GM19025 (cell line): Measurements from ENCODE around the gene PLEKHA1.
A peak's percentile ranks its signal among the peaks of the same experiment; 100 is the strongest.

ENCODE experiments used
- ATAC-seq: cut with Tn5 transposase; IDR thresholded peaks from one replicate; pipeline ENCODE4 v1.9.1; 2021; ENCODE audit warnings: mild to moderate bottlenecking, low read depth, moderate library complexity; ENCODE audit not compliant: unreplicated experiment

PLEKHA1 gene

GRCh38 chr10:122374237-122374858 is at the start of gene PLEKHA1:
TSS of gene PLEKHA1 (plus strand) at chr10:122374708. CDS start at chr10:122393201, 18,493 bp downstream.
- ATAC-seq = peak; percentile 93

DNA sequence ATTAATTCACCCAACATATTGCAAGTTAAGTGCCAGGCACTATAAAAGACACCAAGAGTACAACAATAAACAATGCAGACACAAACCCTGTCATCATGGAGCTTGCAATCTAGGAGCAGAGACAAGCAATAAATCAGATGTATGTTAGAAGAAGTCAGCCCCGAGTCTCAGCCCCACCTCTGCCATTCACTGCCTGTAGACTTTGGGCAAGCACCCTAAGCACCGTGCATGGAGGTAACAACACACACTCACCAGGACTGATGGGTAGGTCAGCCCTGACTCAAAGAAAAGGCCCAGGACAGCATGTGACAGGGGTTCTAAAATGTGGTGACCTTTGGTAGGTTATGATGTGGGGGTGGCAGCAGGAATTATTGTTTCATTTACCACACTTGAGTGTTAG is 49.3 kb upstream of the PLEKHA1 start:
- no peak for ATAC-seq

DNA sequence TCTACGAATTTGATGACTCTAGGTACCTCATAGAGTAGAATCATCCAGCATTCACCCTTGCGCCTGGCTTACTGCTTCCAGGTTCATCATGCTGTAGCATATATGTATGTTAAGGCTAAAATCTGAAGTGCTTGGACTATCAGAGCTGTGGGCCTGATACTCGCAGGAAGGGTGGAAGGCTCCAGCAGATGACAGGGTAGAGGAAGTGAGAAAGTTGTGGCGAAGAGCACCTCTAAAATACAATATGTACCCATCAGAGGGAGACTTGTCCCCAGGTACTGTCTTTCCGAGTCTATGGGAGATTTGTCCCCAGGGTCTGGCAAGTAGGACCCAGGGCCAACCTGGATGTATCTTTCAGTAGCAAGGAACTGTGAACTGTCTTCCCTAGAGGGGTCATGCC is 48.1 kb upstream of the PLEKHA1 start:
- ATAC-seq = no peak

GRCh38 chr10:122326806-122327205 is 47.7 kb upstream of the PLEKHA1 start:
- ATAC-seq = no peak

- ATAC-seq = no peak
Measured at GRCh38 chr10:122327237-122328206, 47.0 kb upstream of the PLEKHA1 start.

DNA sequence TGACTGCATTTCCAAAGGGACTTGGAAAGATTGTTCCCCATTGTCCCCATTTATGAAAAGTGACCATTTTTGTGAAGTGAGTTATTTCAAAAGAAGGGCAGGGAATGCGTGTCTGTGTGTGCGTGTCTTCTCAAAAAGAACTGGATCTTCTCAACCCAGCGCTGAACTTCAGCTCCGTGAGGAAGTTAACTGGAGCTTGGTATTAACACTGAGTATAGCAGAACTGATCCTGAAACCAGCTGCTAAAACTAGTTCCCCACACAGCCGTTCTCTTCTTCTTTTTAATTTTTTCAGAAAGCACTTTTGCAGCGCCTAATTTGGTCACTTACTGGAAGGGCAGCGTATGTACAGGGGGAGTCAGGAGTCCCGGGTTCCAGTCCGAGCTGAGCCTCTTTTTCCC is 45.8 kb upstream of the PLEKHA1 start:
- no peak for ATAC-seq

DNA sequence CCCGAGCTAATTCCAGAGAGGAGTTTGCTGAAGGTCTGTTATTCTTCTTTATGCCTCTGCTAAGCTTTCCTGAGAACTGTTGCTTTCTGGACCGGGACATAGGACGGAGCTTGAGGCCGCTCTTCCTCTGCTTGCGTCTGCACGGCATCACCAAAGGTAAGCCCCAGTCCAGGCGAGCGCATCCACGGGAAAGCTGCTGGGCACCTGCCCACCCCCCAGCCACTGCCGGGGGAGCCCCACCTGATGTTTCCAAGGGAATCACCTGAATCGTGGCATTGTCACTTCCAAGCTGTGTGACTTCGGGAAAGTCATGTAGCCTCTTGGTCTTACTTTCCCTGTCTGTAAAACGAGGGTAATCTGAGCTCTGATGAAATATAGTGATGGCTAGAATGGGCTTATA is 45.1 kb upstream of the PLEKHA1 start:
- no peak for ATAC-seq

DNA sequence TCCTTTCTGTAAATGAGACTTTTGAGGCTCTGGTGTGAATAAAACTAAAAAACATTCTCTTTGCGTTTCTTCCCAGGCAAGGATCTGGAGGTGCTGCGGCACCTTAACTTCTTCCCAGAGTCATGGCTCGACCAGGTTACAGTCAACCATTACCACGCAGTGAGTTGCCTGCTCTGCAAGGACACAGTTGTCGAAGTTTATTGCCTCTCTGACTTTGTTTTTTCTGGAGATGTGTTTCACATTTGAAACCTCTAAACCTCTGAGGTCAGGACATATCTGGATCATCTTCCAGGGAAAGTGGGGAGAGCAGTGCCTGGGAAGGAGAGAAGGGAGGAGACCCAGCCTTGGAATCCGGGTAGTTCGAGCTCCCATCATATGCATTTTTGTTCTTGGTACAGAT is 43.4 kb upstream of the PLEKHA1 start:
- ATAC-seq = no peak

- ATAC-seq = no peak
Measured at GRCh38 chr10:122331615-122332446, 42.7 kb upstream of the PLEKHA1 start.

DNA sequence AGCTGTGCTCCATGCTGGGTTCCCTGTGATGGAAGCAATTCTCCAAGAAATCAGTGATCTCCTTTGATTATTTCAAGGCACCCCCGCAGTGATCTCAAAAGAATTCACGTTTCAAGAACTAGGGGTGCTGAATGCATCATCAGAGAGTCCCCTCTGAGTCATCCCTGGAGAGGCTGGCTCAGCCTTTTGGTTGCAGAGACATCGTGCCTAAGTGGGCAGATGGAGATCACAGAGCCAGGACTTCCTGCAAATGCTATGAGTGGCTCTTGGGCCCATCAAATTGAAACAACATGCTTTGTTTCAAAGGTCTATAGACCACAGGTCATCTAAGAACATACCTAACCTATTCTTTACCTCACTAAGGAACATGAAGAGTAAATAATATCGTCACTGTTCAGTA is 41.5 kb upstream of the PLEKHA1 start:
- no peak for ATAC-seq

DNA sequence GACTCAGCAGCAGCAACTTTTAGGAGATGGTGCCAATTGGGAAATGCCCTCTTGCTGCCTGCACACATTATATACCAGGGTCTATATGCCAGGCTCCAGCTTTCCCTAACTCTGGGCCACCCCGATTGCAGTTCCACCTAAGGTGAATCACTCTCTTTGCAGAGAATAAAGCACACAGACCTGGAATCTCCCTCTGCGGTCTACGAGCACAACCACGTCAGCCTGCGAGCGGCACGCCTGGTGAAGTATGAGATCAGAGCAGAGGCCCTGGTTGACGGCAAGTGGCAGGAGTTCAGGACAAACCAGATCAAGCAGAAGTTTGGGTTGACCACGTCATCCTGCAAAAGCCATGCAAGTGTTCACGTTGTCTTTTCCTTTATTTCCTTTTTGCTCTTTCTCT is 38.2 kb upstream of the PLEKHA1 start:
- ATAC-seq = no peak

- ATAC-seq = no peak
Measured at GRCh38 chr10:122336961-122337360, 37.5 kb upstream of the PLEKHA1 start.

- no peak for ATAC-seq
Measured at GRCh38 chr10:122338609-122339441, 35.7 kb upstream of the PLEKHA1 start.

DNA sequence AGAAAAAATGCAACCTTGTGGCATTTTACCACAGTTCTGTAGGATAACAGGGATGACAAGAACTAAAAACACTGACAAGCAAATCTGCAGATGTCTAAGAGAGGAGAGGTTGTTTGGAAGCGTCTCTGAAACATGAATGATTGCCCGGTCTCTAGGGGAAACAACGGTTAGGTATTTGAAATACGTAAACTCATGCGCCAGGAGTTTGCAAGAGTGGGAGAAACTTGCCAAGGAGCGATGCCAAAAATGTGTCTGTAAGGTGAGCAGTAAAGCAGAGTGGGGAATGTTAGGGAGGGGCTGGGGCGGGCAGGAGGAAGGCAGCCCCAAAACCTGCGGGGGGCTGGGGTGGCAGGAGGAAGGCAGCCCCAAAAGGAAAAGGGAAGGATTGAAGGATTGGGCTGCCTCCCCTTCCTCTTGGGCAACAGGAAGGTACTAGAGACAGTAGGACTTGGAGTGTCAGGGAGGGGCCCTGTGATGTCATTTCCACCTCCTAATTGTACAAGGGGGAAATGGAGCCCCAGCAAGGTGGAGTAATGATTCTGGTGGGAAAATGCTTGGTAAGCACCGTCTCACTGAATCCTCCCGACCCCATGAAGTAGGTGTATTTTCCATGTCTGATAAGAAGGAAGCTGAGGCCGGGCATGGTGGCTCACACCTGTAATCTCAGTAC is 33.2 kb upstream of the PLEKHA1 start:
- no peak for ATAC-seq

- no peak for ATAC-seq
Measured at GRCh38 chr10:122342293-122343134, 32.0 kb upstream of the PLEKHA1 start.

GRCh38 chr10:122343135-122343800 is 31.2 kb upstream of the PLEKHA1 start:
- no peak for ATAC-seq

DNA sequence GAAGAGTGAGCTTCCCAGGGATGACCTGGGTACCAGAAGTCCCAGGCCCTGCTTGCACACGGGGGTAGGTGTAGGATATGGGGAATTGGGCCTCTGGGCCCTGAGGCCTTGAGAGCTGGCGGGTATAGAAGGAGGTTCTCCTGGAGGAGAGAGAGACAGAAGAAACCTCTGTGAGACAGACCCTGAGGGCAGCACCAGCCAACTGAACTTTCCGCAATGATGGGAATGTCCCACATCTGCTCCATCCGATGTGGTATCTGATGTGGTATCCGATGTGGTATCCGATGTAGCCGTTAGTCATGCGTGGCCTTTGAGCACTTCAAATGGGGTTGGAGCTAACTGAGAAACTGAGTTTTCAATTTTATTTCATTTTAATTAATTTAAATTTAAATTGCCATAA is 30.6 kb upstream of the PLEKHA1 start:
- no peak for ATAC-seq

DNA sequence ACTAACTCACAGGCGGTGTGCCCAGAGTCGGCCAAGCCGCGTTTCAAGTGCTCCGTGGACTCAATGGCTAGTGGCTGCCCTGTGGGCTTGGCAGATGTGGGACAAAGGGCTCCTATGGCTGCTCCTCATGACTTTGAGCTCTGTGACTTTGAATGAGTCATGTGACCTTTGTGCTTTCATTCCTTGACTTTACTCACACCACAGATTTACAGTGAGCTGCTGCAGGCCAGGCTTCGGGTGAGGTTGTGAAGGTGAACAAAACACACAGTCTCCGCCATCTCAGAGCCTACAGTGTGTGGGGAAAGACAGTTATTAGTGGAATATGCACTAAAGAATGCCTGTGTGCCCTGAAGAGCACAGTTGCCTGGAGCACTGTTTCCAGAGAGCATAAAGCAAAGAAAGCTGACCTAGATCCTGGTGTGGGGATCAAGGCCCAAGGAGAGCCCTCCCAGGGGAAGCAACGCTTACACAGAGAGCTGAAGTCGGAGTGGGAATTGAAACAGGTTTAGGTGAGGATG is 29.7 kb upstream of the PLEKHA1 start:
- no peak for ATAC-seq
